NK-92 (cell line): ENCODE data around the gene SPIB.
"Not testable (repeated sequence)": the region's sequence is repeated elsewhere in the genome, so short reads cannot be mapped to it uniquely, and the experiment has no call there.

ENCODE experiments used
- DNase-seq: peaks from one replicate; lab custom pipeline; 2025; ENCODE audit not compliant: unreplicated experiment; lab: John Stamatoyannopoulos, UW

Gene SPIB

DNA sequence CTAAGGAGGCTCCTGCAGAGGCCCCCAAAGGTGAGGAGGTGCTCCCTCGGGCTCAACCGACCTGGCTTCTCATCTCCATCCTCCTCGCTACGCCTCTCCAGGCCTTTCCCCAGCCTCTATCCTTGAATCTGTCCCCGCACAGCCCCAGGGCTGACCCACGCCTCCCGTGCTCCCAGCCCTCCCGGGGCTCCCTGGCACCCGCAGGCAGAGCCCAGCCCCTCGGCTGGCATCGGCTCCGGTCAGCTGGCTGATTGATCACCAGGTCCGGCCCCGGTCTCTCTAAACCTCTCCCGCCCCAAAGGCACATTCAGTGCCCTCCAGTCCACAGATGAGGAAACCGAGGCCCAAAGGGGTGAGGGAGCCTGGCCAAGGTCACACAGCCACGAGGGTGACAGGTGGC lies 16.5 kb downstream of the SPIB start:
- no peak for DNase-seq

- DNase-seq: no peak
Measured at GRCh38 chr19:50435627-50436026, 16.9 kb downstream of the SPIB start.

GRCh38 chr19:50437862-50438449 lies 19.2 kb downstream of the SPIB start:
- DNase-seq: no peak

GRCh38 chr19:50439130-50439529 lies 20.4 kb downstream of the SPIB start:
- DNase-seq: not testable (repeated sequence)

GRCh38 chr19:50444059-50444458 lies 25.3 kb downstream of the SPIB start:
- no peak for DNase-seq

DNA sequence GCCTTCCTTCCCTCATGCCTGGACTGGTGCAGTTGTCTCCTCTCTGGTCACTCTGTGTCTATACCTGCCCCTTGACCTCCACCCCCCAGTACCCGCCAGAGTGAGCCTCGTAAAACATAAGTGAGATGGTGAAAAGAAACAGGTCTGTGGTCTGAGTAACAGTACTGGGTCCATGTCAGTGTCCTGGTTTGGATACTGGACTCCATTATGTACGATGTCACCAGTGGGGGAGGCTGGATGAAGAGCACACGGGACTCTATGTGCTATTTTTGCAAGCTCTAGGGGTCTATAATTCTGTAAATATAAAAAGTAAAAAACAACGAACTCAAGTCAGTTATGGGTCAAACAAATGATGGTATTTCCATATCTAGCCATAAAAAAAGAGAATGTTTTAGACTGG lies 28.3 kb downstream of the SPIB start:
- no peak for DNase-seq

DNA sequence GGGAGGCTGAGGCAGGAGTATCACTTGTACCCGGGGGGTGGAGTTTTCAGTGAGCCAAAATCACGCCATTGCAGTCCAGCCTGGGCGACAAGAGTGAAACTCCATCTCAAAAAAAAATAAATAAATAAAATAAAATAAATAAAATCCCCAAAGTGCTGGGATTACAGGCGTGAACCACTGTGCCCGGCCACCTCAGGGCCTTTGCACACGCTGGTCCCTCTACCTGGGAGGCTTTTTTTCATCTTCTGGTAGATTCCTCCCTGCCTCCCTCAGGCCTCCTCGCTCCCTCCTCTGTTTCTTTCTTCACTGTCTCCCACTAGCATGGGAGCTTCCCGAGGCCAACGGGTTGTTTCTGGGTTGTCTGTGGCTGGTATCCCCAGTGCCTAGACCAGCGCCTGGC lies 29.0 kb downstream of the SPIB start:
- no peak for DNase-seq

DNA sequence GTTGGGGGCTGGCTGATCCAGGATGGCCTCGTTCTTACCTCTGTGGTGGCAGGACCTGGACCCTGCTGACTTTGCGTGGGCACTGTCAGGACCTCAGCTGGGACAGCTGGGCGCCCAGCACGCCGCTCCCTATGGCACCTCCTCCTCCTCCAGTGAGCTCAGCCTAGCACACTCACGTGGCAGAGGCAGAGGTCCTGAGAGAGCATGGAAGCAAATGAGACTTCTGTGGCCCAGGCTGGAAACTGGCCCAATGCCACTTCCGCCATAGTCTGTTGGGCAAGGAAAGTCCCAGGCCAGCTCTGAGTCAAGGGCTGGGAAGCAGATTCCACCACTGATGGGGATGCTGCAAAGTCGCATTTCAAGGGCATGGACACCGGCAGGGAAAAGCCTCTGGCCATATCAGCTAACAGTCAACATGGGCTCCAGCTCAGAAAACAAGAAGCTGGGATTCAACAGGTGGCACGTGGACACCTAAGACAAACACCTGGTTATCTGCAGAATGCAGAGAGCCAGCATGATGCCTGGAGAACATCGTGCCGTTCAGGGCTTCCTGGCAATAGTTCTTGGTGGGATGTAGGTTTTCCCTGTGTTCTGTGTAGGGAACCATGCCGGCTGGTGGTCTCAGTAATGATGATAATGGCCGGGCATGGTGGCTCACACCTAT lies 30.6 kb downstream of the SPIB start:
- no peak for DNase-seq

- no peak for DNase-seq
Measured at GRCh38 chr19:50450369-50451222, 31.9 kb downstream of the SPIB start.

- DNase-seq: no peak
Measured at GRCh38 chr19:50451223-50451534, 32.4 kb downstream of the SPIB start.

GRCh38 chr19:50453243-50453642 lies 34.5 kb downstream of the SPIB start:
- DNase-seq: no peak

DNA sequence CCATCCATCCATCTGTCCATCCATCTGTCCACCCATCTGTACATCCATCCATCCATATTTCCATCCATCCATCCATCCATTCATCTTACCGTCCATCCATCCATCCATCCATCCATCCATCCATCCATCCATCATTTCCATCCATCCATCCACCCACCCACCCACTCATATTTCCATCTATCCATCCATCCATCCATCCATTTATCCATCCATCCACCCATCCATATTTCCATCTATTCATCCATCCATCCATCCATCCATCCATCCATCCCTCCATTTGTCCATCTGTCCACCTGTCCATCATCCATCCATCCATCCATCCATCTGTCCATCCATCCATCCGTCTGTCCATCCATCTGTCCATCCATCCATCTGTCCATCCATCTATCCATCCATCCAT lies 37.3 kb downstream of the SPIB start:
- DNase-seq: no peak

- no peak for DNase-seq
Measured at GRCh38 chr19:50457300-50457699, 38.6 kb downstream of the SPIB start.

DNA sequence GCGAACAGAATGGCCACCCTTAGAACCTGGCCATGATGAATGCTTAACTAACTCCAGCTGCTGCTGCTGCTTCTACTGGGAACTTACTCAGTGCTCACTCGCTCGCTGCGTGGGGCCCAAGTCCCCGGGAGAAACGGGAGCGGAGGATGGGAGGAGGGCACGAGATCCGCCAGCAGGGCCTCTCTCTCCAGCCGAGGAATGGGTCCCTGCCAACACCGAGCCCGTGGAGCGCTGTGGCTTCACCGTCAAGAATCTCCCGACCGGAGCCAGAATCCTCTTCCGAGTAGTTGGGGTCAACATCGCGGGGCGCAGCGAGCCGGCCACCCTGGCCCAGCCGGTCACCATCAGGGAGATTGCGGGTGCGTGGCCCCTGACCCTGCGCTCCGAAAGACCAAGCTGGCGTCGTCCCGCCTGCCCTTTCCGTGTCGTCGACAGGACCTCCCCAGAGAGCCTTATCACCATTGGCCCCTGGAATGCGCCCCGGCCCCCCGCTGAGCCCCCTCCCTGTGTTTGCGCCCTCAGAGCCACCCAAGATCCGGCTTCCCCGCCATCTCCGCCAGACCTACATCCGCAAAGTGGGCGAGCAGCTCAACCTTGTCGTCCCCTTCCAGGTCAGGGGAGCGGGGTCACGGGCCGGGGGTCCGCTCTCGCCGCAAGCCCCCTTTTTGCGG lies 39.8 kb downstream of the SPIB start:
- DNase-seq: no peak

DNA sequence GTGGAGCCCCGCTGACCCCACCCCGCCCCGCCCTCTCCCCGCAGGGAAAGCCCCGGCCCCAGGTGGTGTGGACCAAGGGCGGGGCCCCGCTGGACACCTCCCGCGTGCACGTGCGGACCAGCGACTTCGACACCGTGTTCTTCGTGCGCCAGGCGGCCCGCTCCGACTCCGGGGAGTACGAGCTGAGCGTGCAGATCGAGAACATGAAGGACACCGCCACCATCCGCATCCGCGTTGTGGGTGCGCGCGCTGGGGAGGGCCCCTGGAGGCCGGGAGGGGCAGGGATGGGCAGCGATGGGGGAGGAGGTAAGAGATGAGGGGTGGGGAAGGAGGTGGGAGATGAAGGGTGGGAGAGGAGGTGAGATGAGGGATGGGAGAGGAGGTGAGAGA lies 40.3 kb downstream of the SPIB start:
- DNase-seq: no peak

GRCh38 chr19:50459638-50460037 lies 40.9 kb downstream of the SPIB start:
- no peak for DNase-seq

GRCh38 chr19:50460161-50460765 lies 41.5 kb downstream of the SPIB start:
- no peak for DNase-seq

DNA sequence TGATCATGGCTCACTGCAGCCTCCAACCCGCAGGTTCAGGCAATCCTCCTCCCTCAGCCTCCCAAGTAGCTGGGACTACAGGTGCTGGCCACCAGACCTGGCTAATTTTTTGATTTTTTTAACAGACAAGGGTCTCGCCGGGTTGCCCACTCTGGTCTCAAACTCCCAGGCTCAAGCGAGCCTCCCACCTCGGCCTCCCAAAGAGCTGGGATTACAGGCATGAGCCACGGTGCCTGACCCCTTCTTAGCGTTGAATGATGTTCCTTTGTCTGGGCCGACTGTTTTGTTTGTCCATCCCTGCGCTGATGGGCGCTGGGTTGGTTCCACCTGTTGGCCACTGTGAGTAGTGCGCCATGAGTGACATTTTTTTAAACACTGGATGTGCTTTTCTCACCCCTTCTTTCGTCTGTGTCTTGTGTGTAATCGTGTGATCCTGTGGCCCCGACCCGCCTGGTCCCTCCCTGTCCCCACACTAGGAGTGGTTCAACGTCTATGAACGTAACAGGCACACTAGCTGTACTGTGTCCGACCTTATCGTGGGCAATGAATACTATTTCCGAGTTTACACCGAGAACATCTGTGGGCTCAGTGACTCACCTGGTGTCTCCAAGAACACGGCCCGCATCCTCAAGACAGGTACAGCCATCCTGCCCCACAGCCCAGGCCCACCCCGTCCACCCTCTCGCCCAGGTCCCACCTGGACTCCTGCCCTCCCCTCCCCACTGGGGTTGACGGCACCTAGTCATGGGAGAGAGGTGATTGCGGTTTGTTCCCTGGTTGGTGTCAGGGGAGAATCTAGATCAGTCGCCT lies 42.5 kb downstream of the SPIB start:
- no peak for DNase-seq

GRCh38 chr19:50462970-50463369 lies 44.2 kb downstream of the SPIB start:
- DNase-seq: no peak

DNA sequence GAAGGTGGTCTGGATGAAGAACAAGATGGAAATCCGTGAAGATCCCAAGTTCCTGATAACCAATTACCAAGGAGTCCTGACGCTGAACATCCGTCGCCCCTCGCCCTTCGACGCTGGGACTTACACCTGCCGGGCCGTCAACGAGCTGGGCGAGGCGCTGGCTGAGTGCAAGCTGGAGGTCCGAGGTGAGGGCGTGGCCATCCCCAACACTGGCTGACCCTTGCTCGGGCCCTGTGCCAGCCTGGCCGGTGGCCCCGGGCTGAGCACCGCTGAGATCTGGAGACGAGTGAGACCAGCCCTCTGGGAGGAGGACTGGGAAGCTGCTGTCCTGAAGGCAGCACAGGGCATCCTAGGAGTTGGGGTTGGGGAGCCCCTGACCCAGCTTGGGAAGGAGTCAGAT lies 45.6 kb downstream of the SPIB start:
- DNase-seq: no peak

GRCh38 chr19:50465000-50465399 lies 46.3 kb downstream of the SPIB start:
- DNase-seq: no peak
